Stimulated activated CD8-positive, alpha-beta memory T cell treated with anti-CD3 and anti-CD28 coated beads, Interleukin-7, amount 100 ng/mL, for 1 hour (primary cell): Measurements from ENCODE around the gene CCN6.
"Not testable (repeated sequence)": the region's sequence is repeated elsewhere in the genome, so short reads cannot be mapped to it uniquely, and the experiment has no call there.

Source experiments
- DNase-seq, 2 donors: peaks; one replicate each; pipeline ENCODE4 v3.0.0-alpha.2; 2020; ENCODE audit warnings: low read depth in 2 of 2

CCN6 gene

DNA sequence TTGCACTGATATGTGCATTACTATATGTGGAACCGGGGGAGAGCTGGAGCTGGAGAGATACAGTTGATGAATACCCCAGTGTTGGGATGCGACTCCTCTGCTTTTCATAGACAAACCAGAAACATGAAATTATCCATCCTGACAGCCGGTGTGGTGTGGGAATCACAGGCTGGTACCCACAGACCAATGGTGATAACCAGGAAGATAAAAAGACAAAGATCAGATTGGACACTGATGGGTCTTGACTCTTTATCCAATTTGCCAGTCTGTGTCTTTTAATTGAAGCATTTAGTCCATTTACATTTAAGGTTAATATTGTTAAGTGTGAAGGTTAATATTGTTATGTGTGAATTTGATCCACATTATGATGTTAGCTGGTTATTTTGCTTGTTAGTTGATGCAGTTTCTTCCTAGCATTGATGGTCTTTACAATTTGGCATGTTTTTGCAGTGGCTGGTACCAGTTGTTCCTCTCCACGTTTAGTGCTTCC lies 2.6 kb upstream of the CCN6 start:
- DNase-seq: not testable (repeated sequence)

DNA sequence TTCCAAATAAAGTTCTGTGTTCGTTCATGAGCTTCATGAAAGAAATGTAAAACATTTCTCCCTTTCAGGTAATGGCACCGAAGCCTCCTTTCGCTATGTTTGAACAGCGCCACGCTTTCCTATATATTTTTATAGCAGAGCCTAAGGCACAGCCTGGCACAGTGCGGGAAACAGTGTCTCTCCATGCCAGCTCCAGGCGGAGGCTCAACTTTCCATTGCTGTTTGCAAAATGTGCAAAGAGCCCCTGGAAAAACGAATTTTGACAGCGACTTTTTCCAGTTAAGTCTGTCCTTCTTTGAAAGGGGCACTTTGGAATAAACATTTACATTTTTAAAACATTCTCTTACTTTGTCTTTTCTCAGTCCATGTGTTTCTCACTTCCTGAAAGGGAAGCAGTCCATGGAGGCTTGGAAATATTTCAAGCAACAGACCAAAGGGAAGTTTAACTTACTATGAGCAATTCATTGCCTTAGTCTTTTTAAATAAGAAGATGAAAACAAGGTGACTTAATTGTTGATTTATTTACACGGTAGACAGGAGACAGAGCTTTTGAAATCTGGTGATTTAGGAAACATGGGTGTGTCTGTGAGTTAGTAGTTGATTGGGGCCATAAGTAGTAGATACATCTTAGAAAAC lies 769 bp downstream of the CCN6 start:
- DNase-seq: no peak

DNA sequence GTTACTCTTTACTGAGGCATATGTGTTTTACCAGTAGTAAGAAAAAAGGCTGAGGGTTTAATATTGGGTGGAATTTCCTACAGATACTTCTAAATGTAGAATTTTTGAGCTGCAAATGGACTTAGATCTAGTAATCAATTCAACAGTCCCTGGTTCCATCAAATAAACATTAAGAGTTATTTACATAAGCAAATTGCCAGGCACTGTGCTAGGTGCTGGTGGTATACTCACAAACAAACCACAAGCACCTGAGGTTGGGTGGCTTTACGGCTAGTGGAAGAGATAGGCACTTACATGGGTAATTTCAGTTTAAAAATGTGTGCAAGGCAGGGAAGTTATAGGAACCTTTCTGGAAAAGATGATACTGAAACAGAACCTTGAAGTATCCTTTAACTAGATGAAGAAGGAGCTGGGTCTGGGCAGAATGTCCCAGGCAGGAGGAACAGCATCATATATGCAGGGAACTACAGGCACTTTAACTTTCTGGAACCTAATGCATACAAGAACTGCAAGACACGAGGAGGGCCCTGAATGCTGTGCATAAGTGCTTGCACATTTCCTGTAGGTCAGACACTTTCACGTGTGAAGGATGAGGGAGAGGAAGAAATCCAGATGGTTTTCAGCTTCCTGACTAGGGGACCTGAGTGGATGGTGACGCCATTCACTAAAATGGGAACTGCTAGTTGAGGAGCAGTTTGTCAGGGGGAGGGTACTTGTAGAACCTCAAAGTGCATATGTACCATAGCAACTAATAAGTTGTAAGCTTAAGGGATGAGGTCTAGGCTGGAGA lies 4.5 kb downstream of the CCN6 start:
- no peak for DNase-seq

DNA sequence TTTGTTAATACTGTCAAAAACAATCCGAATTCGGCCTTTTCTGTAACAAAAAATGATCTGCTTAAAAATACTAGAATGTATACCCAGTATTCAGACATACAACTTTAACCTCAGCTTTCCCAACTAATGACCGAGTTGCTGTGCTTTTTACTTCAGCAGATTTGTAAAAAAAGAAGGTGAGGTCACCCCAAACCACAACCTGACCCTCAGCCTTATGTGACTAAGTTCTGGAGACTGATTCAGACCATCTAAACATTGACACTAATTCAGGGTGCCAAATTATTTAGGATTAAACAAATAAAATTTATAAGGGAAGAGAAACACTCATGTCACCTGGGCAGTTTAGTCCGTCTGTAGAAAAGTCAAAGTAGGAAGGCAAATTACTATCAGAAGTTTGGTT lies 7.7 kb downstream of the CCN6 start:
- no peak for DNase-seq

DNA sequence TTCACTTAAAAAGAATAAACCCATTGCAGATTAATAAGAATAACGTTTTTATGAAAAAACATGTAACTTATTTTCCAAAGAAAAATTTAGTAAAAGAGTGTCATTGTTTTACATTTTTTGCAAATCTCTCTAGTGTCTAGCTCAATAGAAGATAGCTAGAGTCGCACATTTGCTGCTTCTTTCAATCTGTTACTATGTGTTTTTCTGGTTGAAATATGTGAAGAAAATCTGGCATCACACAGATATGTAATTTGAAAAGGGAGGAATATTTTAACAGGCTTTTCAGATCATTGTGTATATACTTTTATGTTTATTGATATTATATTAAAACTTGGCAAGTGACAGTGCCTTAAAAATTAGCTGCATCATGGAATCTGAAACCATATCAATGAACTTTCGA lies 9.1 kb downstream of the CCN6 start:
- no peak for DNase-seq

DNA sequence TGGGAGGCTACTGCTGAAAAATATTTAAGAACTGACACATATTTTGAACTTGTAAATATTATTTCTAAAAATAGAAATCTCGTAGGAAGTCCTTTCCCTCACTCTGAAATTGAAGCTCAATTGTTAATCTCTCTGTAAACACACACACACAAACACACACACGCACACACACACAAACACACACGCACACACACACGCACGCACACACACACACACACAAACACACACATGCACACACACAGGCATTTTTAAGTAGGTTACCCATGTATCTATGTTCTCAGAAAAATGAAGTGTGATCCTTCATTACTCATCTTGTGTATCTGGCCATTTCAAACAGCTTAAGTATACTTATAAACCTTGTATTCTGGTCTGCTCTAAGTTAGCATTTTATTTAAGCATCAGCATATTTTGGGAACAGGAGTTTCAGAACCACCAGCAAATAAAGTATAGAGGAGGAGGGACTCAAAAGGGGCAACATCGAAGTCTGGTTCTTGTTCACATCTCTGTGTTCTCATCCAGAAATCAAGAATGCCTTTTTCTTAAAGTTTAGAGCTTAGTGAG lies 11.6 kb downstream of the CCN6 start:
- no peak for DNase-seq

DNA sequence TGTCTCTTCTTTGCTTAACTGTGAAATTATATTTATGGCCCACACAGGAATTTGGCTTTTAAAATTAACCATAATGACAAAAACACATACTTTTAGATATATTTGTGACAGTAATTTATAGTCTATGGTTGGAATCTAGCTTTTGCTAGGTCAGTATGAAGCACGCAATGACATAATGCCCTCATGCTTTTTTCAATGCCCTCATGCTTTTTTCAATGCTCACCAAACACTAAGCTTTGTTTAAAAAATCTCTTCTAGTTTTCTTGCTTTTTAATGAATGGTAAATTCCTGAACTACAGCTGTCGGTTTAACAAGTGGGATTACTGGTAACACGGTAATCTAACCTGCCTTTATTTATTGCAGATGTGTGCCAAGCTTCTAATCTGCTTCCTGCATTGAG lies 12.7 kb downstream of the CCN6 start:
- DNase-seq: no peak

DNA sequence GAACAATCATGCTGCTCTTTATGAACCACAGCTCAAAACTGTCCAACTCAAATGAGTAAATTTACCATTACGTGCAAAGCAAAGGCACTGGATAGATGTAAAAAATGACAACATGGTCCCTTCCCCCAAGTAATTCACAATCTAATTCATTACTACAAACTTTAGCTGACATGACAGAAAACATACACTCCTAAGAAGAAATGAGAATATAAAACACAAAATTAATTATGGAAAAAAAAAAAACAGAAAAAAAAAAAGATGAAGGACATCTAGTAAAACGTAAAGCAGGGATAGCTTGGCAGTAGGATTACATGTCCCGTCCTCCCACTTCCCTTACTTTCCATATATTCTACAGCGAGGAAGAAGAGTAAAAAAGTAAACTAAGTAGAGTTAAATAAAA lies 27.7 kb downstream of the CCN6 start:
- no peak for DNase-seq

DNA sequence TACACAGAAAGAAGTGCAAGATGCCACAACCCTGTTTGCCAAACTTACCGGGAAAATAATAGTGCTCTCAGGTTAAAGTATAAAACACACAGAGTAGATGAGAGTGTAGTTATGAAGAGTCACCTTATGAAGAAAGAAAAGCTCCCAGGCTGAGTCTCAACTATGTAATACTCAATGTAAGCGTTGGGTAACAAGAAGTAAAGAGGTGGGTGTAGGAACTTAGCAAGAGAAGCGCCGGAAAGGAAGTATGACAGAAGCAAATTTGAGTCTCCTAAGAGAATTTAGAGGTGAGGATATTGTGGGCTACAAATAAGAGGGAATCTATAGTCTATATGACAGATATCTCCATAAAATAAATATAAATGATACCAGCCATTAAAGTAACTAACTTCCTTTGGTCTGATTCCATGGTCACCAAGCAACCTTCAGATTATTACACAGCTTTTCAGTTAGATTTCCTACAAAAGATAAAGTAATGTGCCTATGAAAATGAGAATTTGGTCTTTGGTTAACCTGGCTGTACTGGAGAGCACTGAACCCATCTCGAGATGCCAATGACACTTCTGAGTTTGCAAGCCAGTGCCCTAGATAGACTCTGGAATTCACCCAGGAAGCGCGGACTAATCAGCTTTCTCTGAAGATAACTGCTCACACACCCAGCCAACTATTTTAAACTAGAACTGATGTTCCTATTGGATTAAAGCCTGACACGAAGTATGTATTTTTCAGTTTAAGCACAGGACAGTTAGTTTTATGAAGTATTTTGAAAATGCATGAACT lies 31.6 kb downstream of the CCN6 start:
- DNase-seq: no peak

DNA sequence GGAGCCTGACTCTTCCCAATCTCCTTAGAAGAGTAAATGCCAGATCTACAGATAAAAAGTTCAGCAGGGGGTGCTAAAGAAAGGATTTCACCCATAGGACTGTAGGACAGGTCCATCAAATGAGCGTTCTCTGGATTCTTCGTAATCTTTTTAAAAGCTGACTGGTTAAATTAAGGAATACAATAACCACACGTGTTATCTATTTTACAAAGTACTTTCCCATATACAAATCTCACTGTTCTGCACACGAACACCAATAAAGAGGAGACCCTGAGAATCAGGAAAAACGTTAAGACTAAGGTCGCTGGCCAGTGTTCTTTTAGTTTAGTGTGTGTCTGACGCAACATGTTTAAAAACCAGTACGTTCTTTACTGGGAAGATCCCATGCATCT lies 32.8 kb downstream of the CCN6 start:
- no peak for DNase-seq

DNA sequence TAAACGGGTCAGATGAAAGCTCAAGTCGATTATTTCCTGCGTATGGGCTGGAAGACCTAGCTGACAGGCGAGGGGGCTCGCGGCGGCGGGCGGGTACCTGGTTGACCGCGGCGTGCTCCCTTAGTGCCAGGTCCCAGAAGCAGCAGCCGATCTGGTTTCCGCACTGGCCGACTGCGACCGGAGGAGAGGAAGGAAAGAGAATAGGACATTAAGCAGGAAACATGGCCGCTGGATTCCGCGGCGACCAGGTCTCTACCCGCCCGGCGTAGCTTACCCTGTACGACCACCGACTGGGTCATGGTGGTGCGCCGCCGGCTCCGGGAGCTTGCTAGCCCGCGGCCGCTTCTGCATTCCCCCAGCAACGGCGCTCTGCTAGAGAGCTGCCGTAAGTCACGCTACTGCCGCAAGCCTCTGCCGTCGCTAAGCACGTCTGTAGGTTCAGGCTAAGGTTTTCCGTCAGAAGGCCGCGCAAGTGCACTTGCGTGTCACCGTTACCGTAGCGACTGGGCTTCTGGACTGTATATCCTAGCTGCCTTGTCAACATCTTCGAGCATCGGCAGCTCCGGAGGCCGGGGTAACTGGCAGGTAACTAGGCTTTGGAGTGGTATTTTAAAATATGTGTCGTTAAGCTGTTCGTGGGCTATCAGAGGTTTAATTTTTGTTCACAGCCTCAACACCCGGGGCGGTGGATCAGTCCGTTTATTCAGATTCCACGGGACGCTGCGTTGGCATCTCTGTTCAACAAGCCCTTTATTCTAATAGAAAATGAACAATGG lies 33.4 kb downstream of the CCN6 start, which contains the start of the genes FAM229B and TUBE1:
Gene FAM229B, plus strand, starts transcription at position 456 of the 776 bp plus-strand sequence. CDS start 11,693 bp downstream, outside the sequence.
Gene TUBE1, minus strand, starts transcription at position 347 of the 776 bp plus-strand sequence. Its CDS starts 48 bp downstream, at position 299.
- DNase-seq: peak; percentile 72

DNA sequence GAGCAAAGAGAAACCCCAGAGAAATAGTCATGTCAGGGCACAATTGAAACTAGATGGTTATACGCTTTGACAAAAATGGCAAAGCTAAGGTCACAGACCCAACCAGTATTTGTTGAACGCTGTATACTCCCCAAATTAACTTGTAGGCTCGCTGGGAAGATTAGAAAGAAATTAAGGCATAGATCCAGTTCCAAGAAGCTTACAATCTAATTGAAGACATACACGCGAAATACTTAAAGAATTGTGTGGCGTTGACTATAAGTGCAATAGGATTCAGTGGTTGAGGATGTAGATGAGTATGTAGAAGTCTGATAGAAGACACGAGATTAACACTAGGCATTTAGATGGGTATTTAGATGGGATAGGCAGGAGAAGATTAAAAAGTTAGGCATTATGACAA lies 34.0 kb downstream of the CCN6 start:
- DNase-seq: no peak

DNA sequence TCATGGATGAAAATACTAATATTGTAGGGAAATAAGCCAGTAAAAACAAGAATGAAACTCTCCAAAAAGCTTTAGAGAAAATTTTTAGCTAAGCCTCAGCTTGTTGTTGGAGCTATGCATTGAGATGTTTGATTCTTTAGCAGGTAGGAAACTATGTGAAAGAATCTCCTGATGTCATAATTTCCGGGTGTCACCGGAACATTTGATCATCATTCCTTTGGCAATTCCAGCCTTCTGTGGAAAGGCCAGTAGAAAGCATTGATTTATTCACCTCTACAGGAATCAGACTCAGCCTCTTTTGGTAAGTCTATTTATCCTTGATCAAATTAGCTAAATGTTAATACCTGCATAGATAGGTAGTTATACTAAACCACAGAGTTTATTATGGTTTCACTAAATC lies 43.0 kb downstream of the CCN6 start:
- no peak for DNase-seq

DNA sequence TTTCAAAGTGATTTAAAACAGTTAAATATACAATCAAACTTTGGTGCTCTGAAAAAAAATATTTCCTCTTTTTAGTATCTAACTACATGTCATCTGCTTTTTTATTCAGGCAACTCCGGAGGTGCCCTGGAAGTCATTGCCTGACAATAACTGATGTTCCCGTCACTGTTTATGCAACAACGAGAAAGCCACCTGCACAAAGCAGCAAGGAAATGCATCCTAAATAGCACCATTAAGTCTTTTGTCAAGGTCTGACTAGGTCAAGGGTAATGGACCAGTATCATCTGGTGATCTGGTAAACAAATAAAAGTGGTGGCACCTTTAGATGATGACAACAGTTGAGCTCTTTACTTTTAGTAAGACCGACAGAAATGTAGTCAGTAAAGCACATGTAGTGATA lies 46.7 kb downstream of the CCN6 start:
- no peak for DNase-seq

DNA sequence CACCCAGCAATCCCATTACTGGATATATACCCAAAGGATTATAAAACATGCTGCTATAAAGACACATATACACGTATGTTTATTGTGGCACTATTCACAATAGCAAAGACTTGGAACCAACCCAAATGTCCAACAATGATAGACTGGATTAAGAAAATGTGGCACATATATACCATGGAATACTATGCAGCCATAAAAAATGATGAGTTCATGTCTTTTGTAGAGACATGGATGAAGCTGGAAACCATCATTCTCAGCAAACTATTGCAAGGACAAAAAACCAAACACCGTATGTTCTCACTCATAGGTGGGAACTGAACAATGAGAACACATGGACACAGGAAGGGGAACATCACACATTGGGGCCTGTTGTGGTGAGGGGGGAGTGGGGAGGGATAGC lies 52.1 kb downstream of the CCN6 start:
- DNase-seq: not testable (repeated sequence)

DNA sequence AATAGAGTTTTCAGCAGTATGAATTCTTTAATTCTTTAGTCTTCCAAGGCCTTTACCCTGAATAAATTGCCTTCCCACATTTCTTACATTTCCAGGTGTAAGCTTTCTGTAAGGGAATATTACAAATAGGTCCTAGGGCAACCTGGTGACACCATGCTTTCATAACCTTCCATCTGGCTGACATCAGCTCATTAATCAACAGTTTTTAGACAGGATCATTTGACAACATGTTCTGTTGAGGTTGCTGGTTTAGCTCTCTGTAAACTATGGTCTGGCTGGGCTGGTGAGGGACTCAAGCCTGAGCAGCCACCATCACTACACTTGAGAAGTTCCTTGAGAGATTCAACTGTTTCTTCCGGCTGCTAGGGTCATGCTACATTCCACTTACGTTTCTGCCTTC lies 52.7 kb downstream of the CCN6 start:
- no peak for DNase-seq

DNA sequence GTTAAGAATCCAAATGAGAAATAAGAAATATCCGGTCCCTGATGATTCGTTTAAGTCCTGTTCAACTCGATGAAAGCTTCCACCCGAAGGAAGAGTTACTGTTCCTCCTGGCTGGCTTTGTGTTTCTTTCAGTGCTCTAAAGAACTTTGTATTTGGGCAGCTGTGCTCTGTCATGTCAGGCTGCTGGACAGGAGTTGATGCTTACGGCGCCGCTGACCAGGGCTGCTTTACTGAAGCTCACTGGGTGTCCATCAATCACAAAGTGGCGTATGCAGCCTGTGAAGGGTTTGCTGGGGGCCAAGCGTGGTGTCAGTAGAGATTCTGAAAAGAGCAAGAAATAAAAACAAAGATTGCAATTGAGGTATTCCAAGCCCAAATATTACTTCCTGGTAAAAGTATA lies 55.4 kb downstream of the CCN6 start:
- no peak for DNase-seq

DNA sequence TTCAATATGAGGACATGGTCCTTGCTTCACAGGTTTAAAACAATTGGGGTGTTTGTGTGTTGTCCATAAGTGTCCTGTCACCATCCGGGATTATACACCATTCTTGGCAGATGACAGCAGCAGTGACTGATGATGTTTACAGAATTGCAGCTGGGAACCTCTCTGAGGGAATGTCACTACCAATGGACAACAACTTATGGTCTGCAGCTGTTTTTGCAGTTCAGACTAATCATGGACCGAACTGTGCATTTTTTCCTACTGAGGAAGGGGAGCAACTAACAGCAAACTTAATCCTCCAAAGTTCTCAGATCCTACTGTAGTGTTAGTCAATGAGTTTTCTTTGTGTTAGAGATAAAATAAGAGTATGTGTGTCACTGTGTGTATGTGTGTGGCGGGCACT lies 59.5 kb downstream of the CCN6 start:
- DNase-seq: no peak

DNA sequence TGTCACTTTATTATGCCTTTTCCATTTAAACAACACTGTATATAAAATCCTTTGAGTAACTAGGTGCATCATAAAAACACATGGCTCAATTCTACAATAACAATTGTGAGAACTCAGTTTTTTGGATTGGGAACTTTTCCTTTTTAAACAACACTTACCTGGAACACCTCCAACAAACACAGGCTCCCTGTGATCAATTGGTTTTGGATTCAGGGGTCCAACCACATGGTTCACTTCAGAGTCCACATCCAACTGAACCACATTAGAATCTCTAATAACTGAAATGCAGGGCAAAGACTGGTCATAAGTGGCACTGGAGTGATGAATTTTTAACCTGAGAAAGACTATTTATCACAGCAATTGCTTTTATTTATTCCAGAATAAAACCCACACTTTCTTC lies 60.0 kb downstream of the CCN6 start:
- no peak for DNase-seq

DNA sequence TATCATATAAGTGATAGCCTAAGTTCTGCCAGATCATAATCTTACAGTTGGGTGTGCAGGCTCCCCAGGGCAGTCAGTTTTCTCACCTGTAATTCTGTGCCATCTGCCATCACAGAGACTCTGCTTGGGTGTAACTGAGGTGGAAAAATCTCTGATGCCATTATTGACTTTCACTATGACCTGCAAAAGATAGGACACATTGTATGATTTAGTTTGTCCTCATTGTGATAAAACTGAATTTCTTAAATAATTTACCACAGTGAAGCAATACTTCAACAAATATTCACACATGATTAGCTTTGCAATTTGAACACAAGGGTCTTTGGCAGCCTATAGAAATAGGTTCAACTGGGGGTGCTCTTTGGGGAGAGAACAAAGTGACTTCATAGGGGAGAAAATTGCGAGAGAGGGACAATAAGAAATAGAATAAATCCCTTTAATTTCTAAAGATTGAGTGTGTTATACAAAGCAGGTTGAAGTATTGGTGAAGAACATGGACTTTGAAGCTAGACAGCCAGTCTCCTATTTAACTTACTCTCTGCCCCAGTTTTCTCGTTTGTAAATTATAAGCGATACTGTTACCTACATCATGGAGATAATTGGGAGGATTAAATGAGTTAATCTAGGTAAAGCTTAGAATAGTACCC lies 60.8 kb downstream of the CCN6 start:
- no peak for DNase-seq

DNA sequence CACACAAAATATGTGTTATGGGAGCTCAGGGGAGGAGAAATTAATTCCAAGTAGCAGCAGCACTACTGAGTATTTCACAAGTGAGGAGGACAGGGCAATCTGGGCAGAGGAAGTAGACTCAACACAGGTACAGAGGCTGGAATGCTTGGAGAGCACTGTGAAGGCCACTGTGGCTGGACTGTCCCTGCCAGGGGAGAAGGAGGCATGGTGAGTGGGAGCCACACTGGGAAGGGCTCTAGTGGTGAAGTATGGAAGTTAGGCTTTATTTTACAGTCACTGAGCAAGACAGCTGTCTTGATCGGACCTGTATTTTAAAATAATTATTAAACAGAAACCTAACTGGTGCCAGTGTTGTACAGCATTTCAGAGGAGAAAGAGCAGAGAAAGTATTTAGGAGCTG lies 62.3 kb downstream of the CCN6 start:
- DNase-seq: no peak
